Measurements from ENCODE around the gene FAM241B.

FAM241B gene

DNA sequence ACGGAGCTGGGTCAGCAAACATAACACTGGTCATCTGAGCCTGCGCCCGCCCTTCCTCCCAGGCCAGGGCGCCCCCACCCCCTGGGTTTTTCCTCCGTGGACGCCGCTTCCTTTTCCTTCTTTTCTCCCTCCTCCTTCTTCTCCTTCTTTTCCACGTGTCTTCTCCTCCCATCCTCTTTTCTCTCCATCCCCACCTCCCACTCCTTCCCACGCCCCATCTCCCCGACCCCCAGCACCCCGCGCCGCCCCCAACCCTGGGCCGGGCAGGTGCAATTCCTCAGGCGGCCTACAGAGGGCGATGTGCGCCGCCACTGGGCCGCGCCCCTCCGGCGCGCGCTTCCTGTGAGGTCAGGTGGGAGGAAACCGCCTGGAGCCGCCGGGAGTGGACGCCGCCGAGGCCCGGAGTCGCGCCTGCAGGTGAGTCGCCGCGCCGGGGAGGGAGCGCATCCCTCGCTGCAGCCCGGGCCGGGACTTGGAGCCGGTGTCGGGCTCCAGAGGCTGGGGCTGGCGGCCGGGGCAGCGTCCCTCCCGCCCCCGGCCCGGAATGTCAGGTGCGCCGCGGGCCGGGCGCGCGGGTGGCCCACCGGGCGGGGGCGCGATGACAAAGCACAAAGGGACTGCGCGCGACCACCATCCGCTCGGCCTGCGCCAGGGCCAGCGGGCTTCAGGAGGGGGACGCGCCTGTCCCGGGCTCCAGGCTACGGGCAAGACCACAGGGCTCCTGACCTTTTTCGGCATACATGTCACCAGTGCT is at the start of gene FAM241B (continued):
- TF ChIP-seq ZNF571 (tag by site-specific recombination; IDR thresholded peaks at IDR 0.05) (no peak), ZFHX2 (tag by site-specific recombination; conservative IDR thresholded peaks at IDR 0.05) (peak; percentile 95), BCL11B (tag by site-specific recombination; IDR thresholded peaks at IDR 0.05; ENCODE audit: low read depth) (peak; percentile 71; the same call in 1 of the 2 replicates), ZNF776 (tag by site-specific recombination; IDR thresholded peaks at IDR 0.05; ENCODE audit: borderline replicate concordance) (no peak), ZNF266 (tag by site-specific recombination; IDR thresholded peaks at IDR 0.05; ENCODE audit: low read depth) (no peak), OSR2 (tag by site-specific recombination; IDR thresholded peaks at IDR 0.05) (no peak), ZNF768 (tag by site-specific recombination; IDR thresholded peaks at IDR 0.05) (no peak), ZNF76 (tag by site-specific recombination; IDR thresholded peaks at IDR 0.05; ENCODE audit: borderline replicate concordance, low read depth) (peak; percentile 42), ZNF610 (tag by site-specific recombination; IDR thresholded peaks at IDR 0.05; ENCODE audit: borderline replicate concordance) (no peak), SCRT2 (tag by site-specific recombination; IDR thresholded peaks at IDR 0.05) (no peak), ZNF138 (tag by site-specific recombination; IDR thresholded peaks at IDR 0.05; ENCODE audit: borderline replicate concordance) (0 out of 2 replicates have a peak, but pooled peaks have one; percentile 13), ZNF548 (tag by site-specific recombination; IDR thresholded peaks at IDR 0.05) (no peak), ZNF629 (tag by site-specific recombination; IDR thresholded peaks at IDR 0.05) (0 out of 2 replicates have a peak, but pooled peaks have one; percentile 47), ZNF366 (tag by site-specific recombination; conservative IDR thresholded peaks at IDR 0.05) (peak; percentile 76), SCRT1 (tag by site-specific recombination; IDR thresholded peaks at IDR 0.05; ENCODE audit: borderline replicate concordance) (no peak), ZNF623 (tag by site-specific recombination; IDR thresholded peaks at IDR 0.05) (no peak), ZNF626 (tag by site-specific recombination; IDR thresholded peaks at IDR 0.05) (no peak), ZNF23 (tag by site-specific recombination; IDR thresholded peaks at IDR 0.05; ENCODE audit: borderline replicate concordance) (no peak), ZNF274 (IDR thresholded peaks at IDR 0.05; ENCODE audit: low read length) (no peak), ZNF274 (tag by site-specific recombination; IDR thresholded peaks at IDR 0.05; ENCODE audit: borderline replicate concordance) (no peak), ZNF654 (tag by site-specific recombination; IDR thresholded peaks at IDR 0.05; ENCODE audit: low read depth) (no peak; the same call in 1 of the 2 replicates), ZNF146 (tag by site-specific recombination; IDR thresholded peaks at IDR 0.05) (no peak), ZNF544 (tag by site-specific recombination; IDR thresholded peaks at IDR 0.05) (no peak), KLF10 (tag by site-specific recombination; IDR thresholded peaks at IDR 0.05) (peak; percentile 77), ZNF423 (tag by site-specific recombination; IDR thresholded peaks at IDR 0.05) (no peak), ZNF394 (tag by site-specific recombination; IDR thresholded peaks at IDR 0.05; ENCODE audit: borderline replicate concordance) (no peak), BCL11A (tag by site-specific recombination; IDR thresholded peaks at IDR 0.05; ENCODE audit: low read depth) (0 out of 2 replicates have a peak, but pooled peaks have one; percentile 47), ZNF214 (tag by site-specific recombination; IDR thresholded peaks at IDR 0.05; ENCODE audit: borderline replicate concordance) (no peak)
- TF ChIP-seq, protein P1, sequence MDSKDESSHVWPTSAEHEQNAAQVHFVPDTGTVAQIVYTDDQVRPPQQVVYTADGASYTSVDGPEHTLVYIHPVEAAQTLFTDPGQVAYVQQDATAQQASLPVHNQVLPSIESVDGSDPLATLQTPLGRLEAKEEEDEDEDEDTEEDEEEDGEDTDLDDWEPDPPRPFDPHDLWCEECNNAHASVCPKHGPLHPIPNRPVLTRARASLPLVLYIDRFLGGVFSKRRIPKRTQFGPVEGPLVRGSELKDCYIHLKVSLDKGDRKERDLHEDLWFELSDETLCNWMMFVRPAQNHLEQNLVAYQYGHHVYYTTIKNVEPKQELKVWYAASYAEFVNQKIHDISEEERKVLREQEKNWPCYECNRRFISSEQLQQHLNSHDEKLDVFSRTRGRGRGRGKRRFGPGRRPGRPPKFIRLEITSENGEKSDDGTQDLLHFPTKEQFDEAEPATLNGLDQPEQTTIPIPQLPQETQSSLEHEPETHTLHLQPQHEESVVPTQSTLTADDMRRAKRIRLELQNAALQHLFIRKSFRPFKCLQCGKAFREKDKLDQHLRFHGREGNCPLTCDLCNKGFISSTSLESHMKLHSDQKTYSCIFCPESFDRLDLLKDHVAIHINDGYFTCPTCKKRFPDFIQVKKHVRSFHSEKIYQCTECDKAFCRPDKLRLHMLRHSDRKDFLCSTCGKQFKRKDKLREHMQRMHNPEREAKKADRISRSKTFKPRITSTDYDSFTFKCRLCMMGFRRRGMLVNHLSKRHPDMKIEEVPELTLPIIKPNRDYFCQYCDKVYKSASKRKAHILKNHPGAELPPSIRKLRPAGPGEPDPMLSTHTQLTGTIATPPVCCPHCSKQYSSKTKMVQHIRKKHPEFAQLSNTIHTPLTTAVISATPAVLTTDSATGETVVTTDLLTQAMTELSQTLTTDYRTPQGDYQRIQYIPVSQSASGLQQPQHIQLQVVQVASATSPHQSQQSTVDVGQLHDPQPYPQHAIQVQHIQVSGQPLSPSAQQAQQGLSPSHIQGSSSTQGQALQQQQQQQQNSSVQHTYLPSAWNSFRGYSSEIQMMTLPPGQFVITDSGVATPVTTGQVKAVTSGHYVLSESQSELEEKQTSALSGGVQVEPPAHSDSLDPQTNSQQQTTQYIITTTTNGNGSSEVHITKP (tag by site-specific recombination; IDR thresholded peaks at IDR 0.05), result no peak
- TF ChIP-seq, protein P2, sequence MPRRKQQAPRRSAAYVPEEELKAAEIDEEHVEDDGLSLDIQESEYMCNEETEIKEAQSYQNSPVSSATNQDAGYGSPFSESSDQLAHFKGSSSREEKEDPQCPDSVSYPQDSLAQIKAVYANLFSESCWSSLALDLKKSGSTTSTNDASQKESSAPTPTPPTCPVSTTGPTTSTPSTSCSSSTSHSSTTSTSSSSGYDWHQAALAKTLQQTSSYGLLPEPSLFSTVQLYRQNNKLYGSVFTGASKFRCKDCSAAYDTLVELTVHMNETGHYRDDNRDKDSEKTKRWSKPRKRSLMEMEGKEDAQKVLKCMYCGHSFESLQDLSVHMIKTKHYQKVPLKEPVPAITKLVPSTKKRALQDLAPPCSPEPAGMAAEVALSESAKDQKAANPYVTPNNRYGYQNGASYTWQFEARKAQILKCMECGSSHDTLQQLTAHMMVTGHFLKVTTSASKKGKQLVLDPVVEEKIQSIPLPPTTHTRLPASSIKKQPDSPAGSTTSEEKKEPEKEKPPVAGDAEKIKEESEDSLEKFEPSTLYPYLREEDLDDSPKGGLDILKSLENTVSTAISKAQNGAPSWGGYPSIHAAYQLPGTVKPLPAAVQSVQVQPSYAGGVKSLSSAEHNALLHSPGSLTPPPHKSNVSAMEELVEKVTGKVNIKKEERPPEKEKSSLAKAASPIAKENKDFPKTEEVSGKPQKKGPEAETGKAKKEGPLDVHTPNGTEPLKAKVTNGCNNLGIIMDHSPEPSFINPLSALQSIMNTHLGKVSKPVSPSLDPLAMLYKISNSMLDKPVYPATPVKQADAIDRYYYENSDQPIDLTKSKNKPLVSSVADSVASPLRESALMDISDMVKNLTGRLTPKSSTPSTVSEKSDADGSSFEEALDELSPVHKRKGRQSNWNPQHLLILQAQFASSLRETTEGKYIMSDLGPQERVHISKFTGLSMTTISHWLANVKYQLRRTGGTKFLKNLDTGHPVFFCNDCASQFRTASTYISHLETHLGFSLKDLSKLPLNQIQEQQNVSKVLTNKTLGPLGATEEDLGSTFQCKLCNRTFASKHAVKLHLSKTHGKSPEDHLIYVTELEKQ (tag by site-specific recombination; IDR thresholded peaks at IDR 0.05; ENCODE audit: borderline replicate concordance), result no peak
- TF ChIP-seq, protein P3, sequence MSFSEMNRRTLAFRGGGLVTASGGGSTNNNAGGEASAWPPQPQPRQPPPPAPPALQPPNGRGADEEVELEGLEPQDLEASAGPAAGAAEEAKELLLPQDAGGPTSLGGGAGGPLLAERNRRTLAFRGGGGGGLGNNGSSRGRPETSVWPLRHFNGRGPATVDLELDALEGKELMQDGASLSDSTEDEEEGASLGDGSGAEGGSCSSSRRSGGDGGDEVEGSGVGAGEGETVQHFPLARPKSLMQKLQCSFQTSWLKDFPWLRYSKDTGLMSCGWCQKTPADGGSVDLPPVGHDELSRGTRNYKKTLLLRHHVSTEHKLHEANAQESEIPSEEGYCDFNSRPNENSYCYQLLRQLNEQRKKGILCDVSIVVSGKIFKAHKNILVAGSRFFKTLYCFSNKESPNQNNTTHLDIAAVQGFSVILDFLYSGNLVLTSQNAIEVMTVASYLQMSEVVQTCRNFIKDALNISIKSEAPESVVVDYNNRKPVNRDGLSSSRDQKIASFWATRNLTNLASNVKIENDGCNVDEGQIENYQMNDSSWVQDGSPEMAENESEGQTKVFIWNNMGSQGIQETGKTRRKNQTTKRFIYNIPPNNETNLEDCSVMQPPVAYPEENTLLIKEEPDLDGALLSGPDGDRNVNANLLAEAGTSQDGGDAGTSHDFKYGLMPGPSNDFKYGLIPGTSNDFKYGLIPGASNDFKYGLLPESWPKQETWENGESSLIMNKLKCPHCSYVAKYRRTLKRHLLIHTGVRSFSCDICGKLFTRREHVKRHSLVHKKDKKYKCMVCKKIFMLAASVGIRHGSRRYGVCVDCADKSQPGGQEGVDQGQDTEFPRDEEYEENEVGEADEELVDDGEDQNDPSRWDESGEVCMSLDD (tag by site-specific recombination; IDR thresholded peaks at IDR 0.05), result peak; percentile 96
